ENCODE data around the gene PACSIN1.

PACSIN1 gene

GRCh38 chr6:34514593-34515472 is 49.0 kb downstream of the PACSIN1 start:
- DNase-seq (ENCODE audit: low spot score) = no peak

DNA sequence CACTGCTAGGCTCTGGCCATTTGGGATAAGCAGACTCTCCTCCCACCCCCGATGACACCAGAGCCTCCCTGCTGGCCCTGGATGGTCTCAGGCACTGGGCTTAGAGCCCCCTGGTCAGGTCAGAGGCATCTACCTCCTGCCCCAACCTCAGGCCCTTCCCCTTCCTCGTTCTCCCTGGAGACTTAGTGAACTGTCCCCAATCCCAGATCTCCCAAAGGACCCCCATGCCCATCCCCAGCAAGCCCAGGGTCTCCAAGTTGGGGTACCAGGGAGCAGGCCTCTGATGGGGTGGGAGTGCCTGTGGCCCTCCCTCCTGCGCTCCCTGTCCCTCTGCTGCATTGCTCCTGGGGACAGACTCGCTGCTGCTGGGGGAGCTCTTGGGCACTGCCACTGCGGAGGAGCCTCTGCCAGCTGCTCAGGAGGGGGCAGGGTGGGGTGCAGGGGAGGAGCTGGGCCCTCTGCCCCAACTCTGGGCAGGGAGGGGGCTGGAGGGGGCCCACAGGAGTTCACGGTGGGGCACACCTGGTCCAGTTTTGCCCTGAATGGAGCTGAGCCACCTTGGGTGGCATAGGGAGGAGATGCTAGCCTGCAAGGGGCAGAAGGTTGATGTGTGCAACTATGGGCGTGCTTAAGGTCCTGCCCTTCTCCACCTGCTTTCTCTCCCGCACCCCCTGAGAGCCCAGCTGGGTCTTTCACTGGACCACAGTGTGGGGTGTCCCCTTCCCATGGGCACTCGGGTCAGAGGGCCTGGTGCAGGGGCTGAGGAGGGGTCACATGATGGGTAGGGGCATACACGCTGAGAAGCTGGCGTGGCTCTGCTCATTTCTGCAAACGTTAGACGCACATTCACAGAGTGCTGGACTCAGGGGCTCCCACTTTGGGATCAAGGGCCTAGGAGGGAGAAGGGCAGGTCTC is 49.9 kb downstream of the PACSIN1 start:
- DNase-seq (ENCODE audit: low spot score) = no peak

GRCh38 chr6:34516391-34517324 is 50.8 kb downstream of the PACSIN1 start:
- no peak for DNase-seq (ENCODE audit: low spot score)

GRCh38 chr6:34517461-34517881 is 51.6 kb downstream of the PACSIN1 start:
- DNase-seq (ENCODE audit: low spot score) = no peak

DNA sequence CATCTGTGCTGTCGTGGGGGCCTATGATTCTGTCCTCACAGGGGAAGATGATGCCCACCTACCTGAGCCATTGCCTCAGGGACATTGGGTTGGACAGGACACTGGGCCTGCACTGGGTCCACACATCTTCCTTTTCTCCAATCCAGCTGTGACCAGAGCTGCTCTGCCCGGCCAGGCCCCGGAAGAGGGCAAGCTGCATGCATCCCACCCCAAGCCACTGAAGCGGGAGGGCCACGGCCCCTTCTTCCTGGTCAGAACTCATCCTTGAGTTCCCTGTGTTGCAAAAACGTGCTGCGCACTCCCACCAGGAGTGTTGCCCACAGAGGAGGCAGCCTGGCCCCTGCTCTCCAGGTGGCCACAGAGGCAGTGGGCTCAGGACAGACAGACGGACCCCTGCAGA is 52.1 kb downstream of the PACSIN1 start:
- no peak for DNase-seq (ENCODE audit: low spot score)

DNA sequence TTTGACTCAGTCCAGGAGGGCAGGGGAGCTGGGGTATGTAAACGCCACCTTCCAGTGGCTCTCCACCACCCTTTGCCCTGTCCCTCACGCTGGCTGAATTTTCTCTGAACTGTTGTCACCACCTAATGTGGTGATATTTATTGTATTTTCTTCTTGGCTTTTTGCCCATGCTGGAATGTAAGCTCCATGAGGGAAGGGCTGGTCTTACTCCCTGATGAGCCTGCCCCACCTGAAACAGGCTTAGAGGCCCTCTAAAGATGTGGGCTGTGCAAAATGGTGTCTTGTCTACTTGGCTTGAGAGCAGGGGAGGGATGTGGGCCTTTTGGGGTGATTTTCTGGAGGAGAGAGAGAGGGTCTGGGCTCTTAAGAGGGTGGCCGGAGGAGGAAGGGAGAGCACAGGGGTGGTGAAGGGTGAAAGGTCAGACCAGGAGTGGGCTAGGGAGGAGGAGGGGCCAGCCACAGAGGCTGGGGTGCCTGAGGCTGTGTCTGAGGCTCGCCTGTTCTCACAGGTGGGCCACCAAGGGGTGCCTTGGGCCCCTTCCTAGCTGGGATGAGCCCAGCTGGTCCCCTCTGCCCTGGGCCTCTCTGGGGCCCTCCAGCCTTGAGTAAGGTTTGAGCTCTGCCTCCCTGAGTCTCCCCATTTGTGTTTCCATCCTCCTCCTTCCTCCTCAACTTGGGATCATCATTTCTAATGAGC is 52.9 kb downstream of the PACSIN1 start:
- DNase-seq (ENCODE audit: low spot score) = no peak

DNA sequence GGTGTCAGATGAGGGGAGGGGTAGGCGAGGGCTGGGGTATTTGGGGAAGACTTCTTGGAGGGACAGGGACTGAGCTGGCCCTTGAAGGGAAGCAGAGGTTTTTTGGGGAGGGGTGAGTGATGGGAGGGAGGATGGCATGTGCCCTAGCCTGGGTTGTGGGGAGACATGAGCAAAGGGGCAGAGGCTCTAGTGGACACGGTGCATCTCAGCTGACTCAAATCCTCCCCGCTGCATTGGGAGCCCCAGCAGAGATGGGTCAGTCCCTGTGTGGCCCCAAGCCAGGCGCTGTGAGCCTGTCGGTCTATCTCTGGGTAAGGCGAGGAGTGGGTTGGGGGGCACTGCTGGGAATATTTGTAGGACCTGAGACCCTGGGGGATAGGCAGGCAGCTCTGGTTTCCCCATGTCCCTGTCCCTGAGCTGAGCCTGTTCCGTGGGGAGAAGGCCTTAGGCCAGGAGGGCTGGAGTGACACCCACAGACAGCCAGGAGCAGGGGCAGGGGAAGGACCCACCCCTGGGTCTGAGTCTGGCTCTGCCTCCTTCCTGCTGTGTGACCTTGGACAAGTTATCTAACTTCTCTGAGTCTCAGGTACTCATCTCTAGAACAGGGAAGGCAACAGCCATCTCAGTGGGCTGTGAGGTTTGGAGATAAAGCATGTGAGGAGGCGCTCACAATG is 54.2 kb downstream of the PACSIN1 start:
- no peak for DNase-seq (ENCODE audit: low spot score)

GRCh38 chr6:34520645-34521462 is 55.0 kb downstream of the PACSIN1 start:
- DNase-seq (ENCODE audit: low spot score) = no peak

- no peak for DNase-seq (ENCODE audit: low spot score)
Measured at GRCh38 chr6:34521463-34522285, 55.8 kb downstream of the PACSIN1 start.

GRCh38 chr6:34522761-34523160 is 56.9 kb downstream of the PACSIN1 start:
- no peak for DNase-seq (ENCODE audit: low spot score)

- DNase-seq (ENCODE audit: low spot score) = no peak
Measured at GRCh38 chr6:34523441-34524206, 57.7 kb downstream of the PACSIN1 start.

DNA sequence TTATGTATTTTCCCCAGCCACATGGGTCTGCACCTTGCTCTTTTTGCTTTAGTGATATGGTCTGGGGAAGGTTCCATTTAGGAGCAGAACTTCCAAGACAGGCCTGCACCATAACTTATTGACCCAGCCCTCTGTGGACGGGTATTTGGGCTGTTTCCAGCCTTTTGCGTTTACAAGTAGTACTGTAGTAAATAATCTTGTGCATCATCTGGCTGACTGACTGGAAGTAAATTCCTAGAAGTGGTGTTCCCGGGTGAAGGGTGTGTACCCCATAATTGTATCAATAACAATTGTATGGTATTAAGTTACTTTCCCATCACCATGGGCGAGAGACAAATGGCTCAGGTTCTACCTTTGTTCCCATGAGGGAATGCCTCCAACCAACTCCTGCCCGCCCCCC is 58.6 kb downstream of the PACSIN1 start:
- DNase-seq (ENCODE audit: low spot score) = no peak

GRCh38 chr6:34524971-34525370 is 59.1 kb downstream of the PACSIN1 start:
- no peak for DNase-seq (ENCODE audit: low spot score)

DNA sequence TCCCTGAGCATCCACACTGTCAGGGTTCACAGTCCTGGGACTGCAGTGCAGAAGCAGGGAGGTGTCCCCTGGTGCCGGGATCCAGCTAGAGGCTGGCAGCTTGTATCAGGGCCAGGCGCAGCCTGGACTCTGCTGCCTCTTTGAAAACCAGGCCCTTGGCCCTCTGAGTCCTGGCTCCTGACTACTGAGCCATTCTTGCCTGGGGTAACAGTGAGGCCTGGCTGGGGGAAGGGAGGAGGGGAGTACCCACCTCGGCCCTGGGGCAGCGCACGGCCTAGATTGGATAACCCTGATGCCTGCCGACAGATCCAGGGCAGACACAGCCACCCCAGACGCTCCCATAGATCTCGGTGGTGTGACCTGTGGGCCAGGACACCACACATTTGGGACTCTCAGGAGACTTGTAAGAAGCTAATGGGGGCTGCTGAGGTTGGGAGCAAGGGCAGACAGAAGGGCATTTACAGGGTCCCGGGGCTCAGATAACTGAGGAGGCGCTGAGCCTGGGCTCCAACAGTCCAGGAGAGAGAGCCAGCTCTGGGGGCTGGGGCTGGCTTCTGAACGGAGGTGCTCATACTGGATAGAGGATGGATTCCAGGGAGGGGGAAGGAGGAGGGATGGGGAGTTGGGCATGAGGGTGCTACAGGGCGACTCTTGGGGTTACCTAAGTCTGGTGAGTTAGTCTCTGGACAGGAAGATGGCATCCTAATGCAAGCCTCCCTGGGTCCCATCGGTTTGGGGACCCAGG is 59.7 kb downstream of the PACSIN1 start:
- no peak for DNase-seq (ENCODE audit: low spot score)

DNA sequence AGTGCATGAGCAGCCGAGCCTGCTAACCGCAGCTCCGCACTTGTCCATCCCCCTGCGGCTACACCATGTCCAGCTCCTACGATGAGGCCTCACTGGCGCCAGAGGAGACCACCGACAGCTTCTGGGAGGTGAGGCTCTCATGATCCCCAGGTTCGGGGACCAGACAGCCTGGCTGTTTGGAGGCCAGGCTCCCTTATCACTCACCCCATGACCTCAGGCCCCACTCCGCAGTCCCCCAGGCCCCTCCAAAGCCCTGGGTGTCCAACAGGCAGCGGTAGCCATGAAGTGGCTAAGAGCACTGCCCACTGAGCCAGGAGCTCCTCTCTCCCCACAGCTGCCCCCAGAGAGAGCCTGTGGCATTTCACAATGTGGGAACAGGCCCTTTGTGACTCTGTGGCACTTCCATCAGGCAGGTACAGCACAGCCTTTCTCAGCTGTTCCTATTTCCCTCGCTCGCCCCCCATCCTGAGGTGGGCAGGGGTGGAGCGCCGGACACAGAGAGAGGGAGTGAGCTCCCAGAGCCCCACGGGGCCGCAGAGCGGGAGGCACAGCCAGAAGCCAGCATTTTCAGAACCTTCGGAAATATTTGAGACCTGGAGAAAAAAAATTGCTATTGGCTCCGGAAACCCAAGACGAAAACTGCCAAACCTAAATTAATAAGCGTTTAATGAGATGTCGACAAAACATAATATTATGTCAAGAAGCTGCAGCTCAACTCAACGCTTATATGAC is 60.5 kb downstream of the PACSIN1 start:
- no peak for DNase-seq (ENCODE audit: low spot score)

- peak; percentile 87 for DNase-seq (ENCODE audit: low spot score)
Measured at GRCh38 chr6:34526992-34527728, 61.3 kb downstream of the PACSIN1 start.
